Vagina (tissue), 2 donors: ENCODE data around the gene SBNO1. TPM values are rescaled to one million over a fixed set of nuclear protein-coding genes. Genes with fewer than 3 reads are reported as not detected.
A peak's percentile ranks its signal among the peaks of the same experiment; 100 is the strongest.

Experiments
- DNase-seq, 2 donors: peaks; one replicate each; pipeline ENCODE4 v3.0.0-alpha.2; 2017; ENCODE audit errors: extremely low spot score in 2 of 2
- H3K27ac ChIP-seq: fragments of 200-600 bp; sonication (generic); one replicate; pipeline ENCODE4 v1.5.1; 2019
- H3K27me3 ChIP-seq: fragments of 200-600 bp; sonication (generic); one replicate; pipeline ENCODE4 v1.5.1; 2019
- H3K36me3 ChIP-seq, 2 donors: fragments of 200-600 bp; sonication (generic); one replicate each; pipeline ENCODE4 v1.5.1; 2017 to 2019
- H3K4me1 ChIP-seq: fragments of 200-600 bp; sonication (generic); one replicate; pipeline ENCODE4 v1.5.1; 2019
- H3K4me3 ChIP-seq, 2 donors: fragments of 200-600 bp; sonication (generic); 1 replicate in 1 of 2; 2 replicates in 1 of 2; pipeline ENCODE4 v1.5.1; 2016 to 2019
- H3K9me3 ChIP-seq: fragments of 200-600 bp; sonication (generic); one replicate; pipeline ENCODE4 v1.5.1; 2019
- CTCF ChIP-seq, 3 experiments: fragments of 450-650 bp in 2 of 3; fragments of 200-600 bp in 1 of 3; sonication (generic) in 1 of 3; IDR thresholded peaks; one replicate each; pipeline ENCODE4 v1.5.1; 2017 to 2019; ENCODE audit warnings: antibody characterized with exemption in 3 of 3, mild to moderate bottlenecking in 2 of 3, moderate library complexity in 2 of 3
- POLR2A ChIP-seq, 2 donors: fragments of 450-650 bp; IDR thresholded peaks; one replicate each; pipeline ENCODE4 v1.6.1; 2017; ENCODE audit warnings: antibody characterized with exemption in 2 of 2, mild to moderate bottlenecking in 2 of 2, moderate library complexity in 2 of 2
- POLR2AphosphoS5 ChIP-seq, 2 donors: sonication (generic); formaldehyde crosslinking; IDR thresholded peaks; one replicate each; pipeline ENCODE4 v1.9.0; 2017; ENCODE audit warnings: antibody characterized with exemption in 2 of 2, mild to moderate bottlenecking in 2 of 2, low read depth in 1 of 2; ENCODE audit not compliant: insufficient read depth in 1 of 2
- intact Hi-C: fragments of 100-400 bp; cut with DNase I; formaldehyde crosslinking; loops from one replicate; pipeline ENCODE4 v1.15.1; 2023
- total RNA-seq: library from RNA; depleted of rRNA; stranded (reverse); fragments of >200 nt; gene quantifications from one replicate; pipeline ENCODE4 v1.2.3, GENCODE V29; 2016

The SBNO1 gene
- total RNA-seq, 1 donor from 2014 or later = 15.0 TPM

DNA sequence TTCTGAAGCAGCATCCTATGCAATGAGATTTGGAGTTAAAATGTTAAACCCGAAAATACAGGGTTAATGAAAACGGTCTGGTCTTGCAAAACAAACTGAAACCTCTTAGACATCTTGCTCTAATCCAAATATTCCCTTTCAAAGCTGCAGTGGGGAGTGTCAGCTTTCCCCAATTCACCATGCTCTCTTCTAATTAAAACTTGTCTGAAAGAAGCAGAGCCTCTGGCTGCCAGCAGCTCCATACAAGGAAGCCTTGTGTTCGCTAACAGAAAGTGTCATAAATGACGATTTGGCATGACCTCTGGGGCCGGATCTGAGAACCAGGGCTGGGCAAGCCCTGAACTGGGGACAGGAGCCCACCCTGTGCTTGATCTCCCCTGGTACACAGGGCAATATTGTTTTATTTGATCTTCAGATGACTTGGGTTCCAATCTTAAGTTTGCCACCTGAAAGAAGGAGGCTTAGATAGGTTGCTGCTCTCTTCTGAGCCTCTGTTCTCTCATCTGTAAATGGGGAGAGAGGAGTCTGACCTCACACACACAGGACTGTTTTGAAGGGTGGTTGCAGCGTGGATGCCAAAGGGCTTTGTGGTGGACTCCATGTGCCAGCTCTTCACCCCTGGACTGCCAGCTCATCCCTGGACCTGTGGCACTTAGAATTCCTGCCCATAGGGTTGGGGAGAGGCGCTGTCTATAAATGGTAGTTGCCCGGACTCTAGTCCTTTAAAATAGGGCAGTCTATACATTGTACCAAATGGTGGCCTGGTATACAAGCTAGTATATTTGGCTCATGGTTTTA lies 27.1 kb upstream of the SBNO1 start:
- no peak for DNase-seq
- Histone ChIP-seq H3K36me3 (peaks cover 0 to 36% of the 10 kb centered on the region in 2 donors), H3K27ac (peak overlapping the region; percentile 85), H3K4me3 (peak overlapping the region in 1 of 2 donors; percentile 84), H3K9me3 (no peaks in the 10 kb centered on the region), H3K4me1 (peaks cover 79% of the 10 kb centered on the region), H3K27me3 (no peaks in the 10 kb centered on the region)
- TF ChIP-seq CTCF (IDR thresholded peaks at IDR 0.05) (no peak), POLR2AphosphoS5 (IDR thresholded peaks at IDR 0.05; ENCODE audit: insufficient read depth in 1 of 2, low read depth in 1 of 2) (no peak), POLR2A (IDR thresholded peaks at IDR 0.05) (no peak)
- intact Hi-C loops = no loop called here

DNA sequence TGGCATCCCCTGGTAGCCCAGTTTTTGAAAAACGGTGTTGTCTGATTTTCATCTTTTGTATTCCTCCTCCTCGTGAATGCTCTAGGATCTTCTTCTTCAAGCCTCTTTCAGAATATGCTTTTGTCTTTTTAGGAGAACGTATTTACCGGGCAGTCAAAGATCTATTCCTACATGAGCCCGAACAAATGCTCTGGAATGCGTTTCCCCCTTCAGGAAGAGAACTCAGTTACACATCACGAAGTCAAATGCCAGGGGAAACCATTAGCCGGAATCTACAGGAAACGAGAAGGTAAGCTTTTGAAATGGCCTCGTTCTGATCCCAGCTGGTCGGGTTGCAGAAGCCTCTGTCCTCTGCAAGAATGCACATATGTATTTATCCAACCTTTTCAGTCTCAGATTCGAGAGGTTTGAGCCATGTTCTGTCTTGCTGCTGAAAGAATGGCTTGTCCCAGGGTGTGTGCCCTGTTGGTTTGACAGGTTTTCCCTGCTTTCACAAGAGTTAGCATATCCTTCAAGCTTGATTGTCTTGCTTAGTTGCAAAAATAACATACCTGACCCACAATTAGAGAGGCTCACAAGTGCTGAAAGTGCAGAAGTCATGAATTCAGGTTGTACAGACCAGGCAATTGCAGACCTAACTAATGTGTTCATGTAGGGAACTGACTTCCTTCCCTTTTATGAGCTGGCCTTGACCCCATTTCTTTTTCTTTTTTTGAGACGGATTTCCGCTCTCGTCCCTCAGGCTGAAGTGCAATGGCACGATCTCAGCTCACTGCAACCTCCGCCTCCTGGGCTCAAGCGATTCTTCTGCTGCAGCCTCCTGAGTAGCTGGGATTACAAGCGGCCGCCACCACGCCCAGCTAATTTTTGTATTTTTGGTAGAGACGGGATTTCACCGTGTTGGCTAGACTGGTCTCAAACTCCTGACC lies 26.1 kb upstream of the SBNO1 start:
- H3K4me3 ChIP-seq = peak overlapping the region; percentile 66 to 84
- peaks cover 71% of the 10 kb centered on the region for H3K4me1 ChIP-seq
- intact Hi-C loops = no loop called here
- no peaks in the 10 kb centered on the region for H3K27me3 ChIP-seq
- peaks cover 0 to 26% of the 10 kb centered on the region in 2 donors for H3K36me3 ChIP-seq
- TF ChIP-seq POLR2A (IDR thresholded peaks at IDR 0.05) = no peak
- TF ChIP-seq CTCF (IDR thresholded peaks at IDR 0.05) = no peak
- TF ChIP-seq POLR2AphosphoS5 (IDR thresholded peaks at IDR 0.05; ENCODE audit: insufficient read depth in 1 of 2, low read depth in 1 of 2) = peak in 1 of 2 donors; percentile 8
- H3K27ac ChIP-seq = peak overlapping the region; percentile 85
- DNase-seq = no peak
- no peaks in the 10 kb centered on the region for H3K9me3 ChIP-seq

GRCh38 chr12:123389560-123390351 lies 25.1 kb upstream of the SBNO1 start:
- DNase-seq = no peak
- intact Hi-C loops = loop anchor here (10.0 kb wide), 1 partner anchor 125 kb away; no protein-coding TSS in a partner anchor
- Histone ChIP-seq H3K4me3 (peak overlapping the region; percentile 66 to 84), H3K27ac (peak overlapping the region; percentile 85), H3K36me3 (peaks cover 0 to 16% of the 10 kb centered on the region in 2 donors), H3K27me3 (no peaks in the 10 kb centered on the region), H3K9me3 (no peaks in the 10 kb centered on the region), H3K4me1 (peaks cover 69% of the 10 kb centered on the region)
- no peak for TF ChIP-seq CTCF (IDR thresholded peaks at IDR 0.05)
- TF ChIP-seq POLR2A (IDR thresholded peaks at IDR 0.05) = no peak
- TF ChIP-seq POLR2AphosphoS5 (IDR thresholded peaks at IDR 0.05; ENCODE audit: insufficient read depth in 1 of 2, low read depth in 1 of 2) = peak in 1 of 2 donors; percentile 35

- Histone ChIP-seq H3K27me3 (no peaks in the 10 kb centered on the region), H3K27ac (peak overlapping the region; percentile 85), H3K36me3 (peaks cover 0 to 9% of the 10 kb centered on the region in 2 donors), H3K4me3 (peak overlapping the region; percentile 66 to 84), H3K9me3 (no peaks in the 10 kb centered on the region), H3K4me1 (peaks cover 69% of the 10 kb centered on the region)
- no peak for DNase-seq
- TF ChIP-seq CTCF (IDR thresholded peaks at IDR 0.05) = no peak
- peak in 1 of 2 donors; percentile 31 for TF ChIP-seq POLR2A (IDR thresholded peaks at IDR 0.05)
- TF ChIP-seq POLR2AphosphoS5 (IDR thresholded peaks at IDR 0.05; ENCODE audit: insufficient read depth in 1 of 2, low read depth in 1 of 2) = no peak
- intact Hi-C loops = loop anchor here (10.0 kb wide), 1 partner anchor 124 kb away; no protein-coding TSS in a partner anchor
Observed at GRCh38 chr12:123388951-123389559, 24.4 kb upstream of the SBNO1 start.
